ENCODE measurements around the gene TRABD2B.

TRABD2B gene

GRCh38 chr1:47759936-47760629 lies 237.1 kb downstream of the TRABD2B start:
- Histone ChIP-seq H3K9me3 (ENCODE audit: control insufficient read depth, insufficient read depth, low read length) (no peaks in the 10 kb centered on the region), H3F3A (ENCODE audit: control insufficient read depth, insufficient read depth) (no peaks in the 10 kb centered on the region), H3K27me3 (ENCODE audit: control insufficient read depth, low read length) (peaks cover 9% of the 10 kb centered on the region), H3K4me2 (ENCODE audit: low read length) (no peak overlapping the region), H3K9me2 (replicated peaks; ENCODE audit: control insufficient read depth, low read length) (no peaks in the 10 kb centered on the region), H3K4me3 (ENCODE audit: low read length) (no peak overlapping the region), H4K20me1 (ENCODE audit: control insufficient read depth, insufficient read depth, low read depth, low read length) (no peaks in the 10 kb centered on the region), H3K79me2 (ENCODE audit: control insufficient read depth, low read length) (no peaks in the 10 kb centered on the region), H3K36me3 (ENCODE audit: control insufficient read depth, low read length) (no peaks in the 10 kb centered on the region), H3K4me1 (ENCODE audit: control insufficient read depth, low read length) (no peaks in the 10 kb centered on the region), H3K27ac (ENCODE audit: low read depth, low read length) (no peak overlapping the region)
- TF ChIP-seq EZH2phosphoT487 (IDR thresholded peaks at IDR 0.05; ENCODE audit: borderline replicate concordance, low read length) (no peak), CTCF (IDR thresholded peaks at IDR 0.05; ENCODE audit: low read depth, low read length, poor library complexity, severe bottlenecking) (no peak)

GRCh38 chr1:47759251-47759935 lies 237.8 kb downstream of the TRABD2B start:
- no peak for TF ChIP-seq CTCF (IDR thresholded peaks at IDR 0.05; ENCODE audit: low read depth, low read length, poor library complexity, severe bottlenecking)
- no peak for TF ChIP-seq EZH2phosphoT487 (IDR thresholded peaks at IDR 0.05; ENCODE audit: borderline replicate concordance, low read length)
- no peaks in the 10 kb centered on the region for H3K9me2 ChIP-seq (replicated peaks; ENCODE audit: control insufficient read depth, low read length)
- peaks cover 9% of the 10 kb centered on the region for H3K27me3 ChIP-seq (ENCODE audit: control insufficient read depth, low read length)
- H3K79me2 ChIP-seq (ENCODE audit: control insufficient read depth, low read length), result no peaks in the 10 kb centered on the region
- no peak overlapping the region for H3K27ac ChIP-seq (ENCODE audit: low read depth, low read length)
- H4K20me1 ChIP-seq (ENCODE audit: control insufficient read depth, insufficient read depth, low read depth, low read length), result no peaks in the 10 kb centered on the region
- H3F3A ChIP-seq (ENCODE audit: control insufficient read depth, insufficient read depth), result no peaks in the 10 kb centered on the region
- H3K9me3 ChIP-seq (ENCODE audit: control insufficient read depth, insufficient read depth, low read length), result no peaks in the 10 kb centered on the region
- H3K4me2 ChIP-seq (ENCODE audit: low read length), result no peak overlapping the region
- no peak overlapping the region for H3K4me3 ChIP-seq (ENCODE audit: low read length)
- H3K4me1 ChIP-seq (ENCODE audit: control insufficient read depth, low read length), result no peaks in the 10 kb centered on the region
- no peaks in the 10 kb centered on the region for H3K36me3 ChIP-seq (ENCODE audit: control insufficient read depth, low read length)

GRCh38 chr1:47758341-47759250 lies 238.6 kb downstream of the TRABD2B start:
- Histone ChIP-seq H3K79me2 (ENCODE audit: control insufficient read depth, low read length) (no peaks in the 10 kb centered on the region), H3K9me2 (replicated peaks; ENCODE audit: control insufficient read depth, low read length) (no peaks in the 10 kb centered on the region), H3K4me3 (ENCODE audit: low read length) (no peak overlapping the region), H3K9me3 (ENCODE audit: control insufficient read depth, insufficient read depth, low read length) (no peaks in the 10 kb centered on the region), H3K27me3 (ENCODE audit: control insufficient read depth, low read length) (peaks cover 9% of the 10 kb centered on the region), H3F3A (ENCODE audit: control insufficient read depth, insufficient read depth) (no peaks in the 10 kb centered on the region), H3K4me2 (ENCODE audit: low read length) (no peak overlapping the region), H4K20me1 (ENCODE audit: control insufficient read depth, insufficient read depth, low read depth, low read length) (no peaks in the 10 kb centered on the region), H3K27ac (ENCODE audit: low read depth, low read length) (no peak overlapping the region), H3K36me3 (ENCODE audit: control insufficient read depth, low read length) (no peaks in the 10 kb centered on the region), H3K4me1 (ENCODE audit: control insufficient read depth, low read length) (no peaks in the 10 kb centered on the region)
- TF ChIP-seq CTCF (IDR thresholded peaks at IDR 0.05; ENCODE audit: low read depth, low read length, poor library complexity, severe bottlenecking) (no peak), EZH2phosphoT487 (IDR thresholded peaks at IDR 0.05; ENCODE audit: borderline replicate concordance, low read length) (no peak)
